HepG2 (cell line): ENCODE measurements around the gene GDPD1. TPM values are rescaled to one million over a fixed set of nuclear protein-coding genes. Genes with fewer than 3 reads are reported as not detected.

Experiments
- AKAP8 ChIP-seq: sonication (generic); formaldehyde crosslinking; IDR thresholded peaks from 2 replicates; pipeline ENCODE4 v1.5.1; 2020; ENCODE audit warnings: mild to moderate bottlenecking, missing genetic modification reagents
- ATF2 ChIP-seq: sonication (generic); formaldehyde crosslinking; IDR thresholded peaks from 2 replicates; pipeline ENCODE4 v1.4.0; 2020; ENCODE audit warnings: missing genetic modification reagents
- E2F2 ChIP-seq: sonication (generic); formaldehyde crosslinking; IDR thresholded peaks from 2 replicates; pipeline ENCODE4 v1.4.0; 2020; ENCODE audit warnings: missing genetic modification reagents, borderline replicate concordance
- FOXP4 ChIP-seq: sonication (generic); formaldehyde crosslinking; IDR thresholded peaks from 2 replicates; pipeline ENCODE4 v1.4.0; 2020; ENCODE audit warnings: missing genetic modification reagents
- HDAC1 ChIP-seq: sonication (generic); formaldehyde crosslinking; IDR thresholded peaks from 2 replicates; pipeline ENCODE4 v1.5.1; 2020; ENCODE audit warnings: mild to moderate bottlenecking, missing genetic modification reagents
- MEIS1 ChIP-seq: sonication (generic); formaldehyde crosslinking; IDR thresholded peaks from 2 replicates; pipeline ENCODE4 v1.9.0; 2021; ENCODE audit warnings: mild to moderate bottlenecking, missing genetic modification reagents, moderate library complexity, borderline replicate concordance
- ZBTB25 ChIP-seq: IDR thresholded peaks from 2 replicates; pipeline ENCODE4 v1.6.1; 2018; ENCODE audit warnings: missing genetic modification reagents
- ZBTB7B ChIP-seq: sonication (generic); formaldehyde crosslinking; IDR thresholded peaks from 2 replicates; pipeline ENCODE4 v1.4.0; 2020; ENCODE audit warnings: missing genetic modification reagents
- ZNF12 ChIP-seq: sonication (generic); formaldehyde crosslinking; IDR thresholded peaks from 2 replicates; pipeline ENCODE4 v1.5.0; 2020; ENCODE audit warnings: missing genetic modification reagents
- ZNF205 ChIP-seq: IDR thresholded peaks from 2 replicates; pipeline ENCODE4 v1.6.1; 2018; ENCODE audit warnings: missing biosample characterization, missing genetic modification reagents
- ZNF296 ChIP-seq: sonication (generic); formaldehyde crosslinking; conservative IDR thresholded peaks from 2 replicates; pipeline ENCODE4 v1.5.0; 2020; ENCODE audit warnings: mild to moderate bottlenecking, missing genetic modification reagents
- ZNF484 ChIP-seq: sonication (generic); formaldehyde crosslinking; IDR thresholded peaks from 2 replicates; pipeline ENCODE4 v1.5.1; 2020; ENCODE audit warnings: mild to moderate bottlenecking, low read depth, missing genetic modification reagents, borderline replicate concordance
- ZNF510 ChIP-seq: sonication (generic); formaldehyde crosslinking; IDR thresholded peaks from 2 replicates; pipeline ENCODE4 v1.4.0; 2020; ENCODE audit warnings: low read depth, mild to moderate bottlenecking, missing genetic modification reagents
- ZNF589 ChIP-seq: sonication (generic); formaldehyde crosslinking; conservative IDR thresholded peaks from 2 replicates; pipeline ENCODE4 v1.8.0; 2022; ENCODE audit warnings: mild to moderate bottlenecking, moderate library complexity, missing genetic modification reagents
- ZNF672 ChIP-seq: sonication (generic); formaldehyde crosslinking; IDR thresholded peaks from 2 replicates; pipeline ENCODE4 v1.8.1; 2022; ENCODE audit warnings: missing genetic modification reagents
- ZNF879 ChIP-seq: sonication (generic); formaldehyde crosslinking; IDR thresholded peaks from 2 replicates; pipeline ENCODE4 v1.8.1; 2023; ENCODE audit warnings: missing genetic modification reagents
- ZSCAN5A ChIP-seq: sonication (generic); formaldehyde crosslinking; IDR thresholded peaks from 2 replicates; pipeline ENCODE4 v1.8.0; 2022; ENCODE audit warnings: mild to moderate bottlenecking, missing genetic modification reagents, borderline replicate concordance
- polyA plus RNA-seq, 8 experiments: library from polyadenylated mRNA; depleted of rRNA in 3 of 8; stranded (reverse) in 7 of 8; unstranded in 1 of 8; fragments of >200 nt; fragmentation: Illumina TruSeq in 4 of 8; extraction: Trizol in 4 of 8; gene quantifications; 2 replicates each; pipeline versions ENCODE4 v1.2.1 to v1.2.3, GENCODE V29; 2011 to 2016; ENCODE audit warnings: low read depth in 4 of 8, missing spikeins in 1 of 8, mixed read lengths in 1 of 8; ENCODE audit not compliant: insufficient read depth in 1 of 8
- total RNA-seq, 5 experiments: library from RNA; depleted of rRNA; stranded (reverse); fragments of >200 nt; fragmentation: Illumina TruSeq; extraction: Trizol; gene quantifications; 2 replicates each; pipeline ENCODE4 v1.2.3, GENCODE V29; 2016; ENCODE audit warnings: low read depth in 1 of 5
- TF ChIP-seq, protein P1 (sequence below): conservative IDR thresholded peaks from 2 replicates; pipeline ENCODE4 v1.6.1; 2018; ENCODE audit warnings: missing genetic modification reagents

GDPD1 gene
- total and polyA plus RNA-seq, 2 of the 13 experiments (the other 11 are each of a cell fraction or from before 2014, with no cell fraction given), result 6.0 to 7.7 TPM

DNA sequence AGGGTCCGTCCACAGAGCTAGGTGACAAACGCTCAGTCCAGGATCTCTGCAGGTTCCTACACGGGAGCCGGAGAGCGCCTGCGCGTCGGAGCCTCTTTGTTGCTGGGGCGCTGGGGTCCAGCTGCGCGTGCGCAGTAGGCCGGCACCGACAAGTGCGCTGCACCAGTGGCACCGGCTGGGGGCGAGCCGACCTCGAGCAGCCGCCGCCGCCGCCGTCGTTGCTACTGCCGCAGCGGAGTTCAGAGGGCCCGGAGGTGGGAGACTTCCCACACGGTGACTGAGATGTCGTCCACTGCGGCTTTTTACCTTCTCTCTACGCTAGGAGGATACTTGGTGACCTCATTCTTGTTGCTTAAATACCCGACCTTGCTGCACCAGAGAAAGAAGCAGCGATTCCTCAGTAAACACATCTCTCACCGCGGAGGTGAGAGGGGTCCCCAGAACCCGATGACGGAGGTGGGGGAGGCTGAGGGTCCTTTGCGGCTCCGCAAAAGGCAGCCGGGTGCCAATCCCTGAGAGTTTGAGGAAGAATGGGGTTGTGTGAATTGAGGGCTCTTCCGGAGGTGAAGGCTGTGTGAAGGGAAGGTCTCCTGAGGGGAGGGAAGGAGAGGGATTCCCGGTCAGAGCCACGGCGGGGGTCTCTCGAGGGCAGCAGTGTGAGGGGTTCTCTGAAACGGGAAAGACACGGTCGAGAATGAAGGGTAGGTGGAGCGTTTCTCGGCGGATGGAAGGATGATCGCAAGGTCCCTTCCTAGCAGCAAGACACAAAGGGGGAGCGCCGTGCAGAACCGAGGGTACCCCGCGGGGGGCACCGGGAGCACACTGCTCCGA lies at the start of gene GDPD1 (continued):
- TF ChIP-seq ZSCAN5A (CRISPR knock-in tag), result peak; percentile 90
- no peak for TF ChIP-seq ZNF879
- peak; percentile 49 for TF ChIP-seq FOXP4 (CRISPR knock-in tag)
- no peak for TF ChIP-seq AKAP8 (CRISPR knock-in tag)
- no peak for TF ChIP-seq ZNF672
- no peak for TF ChIP-seq ZNF510 (CRISPR knock-in tag)
- peak; percentile 81; the same call in 1 of the 2 replicates for TF ChIP-seq ZBTB7B (CRISPR knock-in tag)
- TF ChIP-seq ZNF296 (CRISPR knock-in tag), result no peak
- no peak for TF ChIP-seq ZNF589
- no peak for TF ChIP-seq ZBTB25
- TF ChIP-seq ZNF12, result peak; percentile 25; the same call in 1 of the 2 replicates
- no peak for TF ChIP-seq E2F2 (CRISPR knock-in tag)
- TF ChIP-seq ZNF484 (CRISPR knock-in tag), result no peak
- TF ChIP-seq HDAC1 (CRISPR knock-in tag), result 0 out of 2 replicates have a peak, but pooled peaks have one; percentile 45
- peak; percentile 84 for TF ChIP-seq MEIS1 (CRISPR knock-in tag)
- TF ChIP-seq, protein P1, sequence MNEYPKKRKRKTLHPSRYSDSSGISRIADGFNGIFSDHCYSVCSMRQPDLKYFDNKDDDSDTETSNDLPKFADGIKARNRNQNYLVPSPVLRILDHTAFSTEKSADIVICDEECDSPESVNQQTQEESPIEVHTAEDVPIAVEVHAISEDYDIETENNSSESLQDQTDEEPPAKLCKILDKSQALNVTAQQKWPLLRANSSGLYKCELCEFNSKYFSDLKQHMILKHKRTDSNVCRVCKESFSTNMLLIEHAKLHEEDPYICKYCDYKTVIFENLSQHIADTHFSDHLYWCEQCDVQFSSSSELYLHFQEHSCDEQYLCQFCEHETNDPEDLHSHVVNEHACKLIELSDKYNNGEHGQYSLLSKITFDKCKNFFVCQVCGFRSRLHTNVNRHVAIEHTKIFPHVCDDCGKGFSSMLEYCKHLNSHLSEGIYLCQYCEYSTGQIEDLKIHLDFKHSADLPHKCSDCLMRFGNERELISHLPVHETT (CRISPR knock-in tag), result 0 out of 2 replicates have a peak, but pooled peaks have one; percentile 31
- TF ChIP-seq ZNF205 (CRISPR knock-in tag), result peak; percentile 90; the same call in 1 of the 2 replicates
- TF ChIP-seq ATF2 (CRISPR knock-in tag), result no peak
